H1 (cell line): Measurements from ENCODE around the gene GLIS2.

Source experiments
- EGR1 ChIP-seq: IDR thresholded peaks from 2 replicates; pipeline ENCODE4 v1.6.1; 2011; ENCODE audit warnings: low read depth, low read length, borderline replicate concordance
- EP300 ChIP-seq, 2 experiments: IDR thresholded peaks; 1 replicate in 1 of 2; 2 replicates in 1 of 2; pipeline ENCODE4 v1.6.1; 2011 to 2012; ENCODE audit warnings: low read depth in 2 of 2, low read length in 2 of 2, mild to moderate bottlenecking in 2 of 2, borderline replicate concordance in 1 of 2, inconsistent platforms in 1 of 2, moderate library complexity in 1 of 2
- EZH2 ChIP-seq: fragments of 200-600 bp; sonication (generic); IDR thresholded peaks from 2 replicates; pipeline ENCODE4 v1.7.1; 2012; ENCODE audit warnings: low read depth, mild to moderate bottlenecking, moderate library complexity, low read length, inconsistent platforms; ENCODE audit not compliant: severe bottlenecking
- FOSL1 ChIP-seq: IDR thresholded peaks from 2 replicates; pipeline ENCODE4 v1.6.1; 2011; ENCODE audit warnings: mild to moderate bottlenecking, low read depth, low read length, moderate library complexity; ENCODE audit not compliant: insufficient read depth
- POLR2A ChIP-seq, 2 experiments: IDR thresholded peaks; 1 replicate in 1 of 2; 2 replicates in 1 of 2; pipeline ENCODE4 v1.6.1; 2011; ENCODE audit warnings: low read depth in 2 of 2, low read length in 2 of 2, mild to moderate bottlenecking in 2 of 2; ENCODE audit errors: control extremely low read depth in 1 of 2
- TEAD4 ChIP-seq: IDR thresholded peaks from 2 replicates; pipeline ENCODE4 v1.6.1; 2012; ENCODE audit warnings: low read depth, low read length, inconsistent platforms, mixed read lengths
- TF ChIP-seq, protein P1 (sequence below): IDR thresholded peaks from 2 replicates; pipeline ENCODE4 v1.6.1; 2012; ENCODE audit warnings: inconsistent platforms
- TF ChIP-seq, protein P2 (sequence below), 3 experiments: IDR thresholded peaks; 1 replicate in 2 of 3; 2 replicates in 1 of 3; pipeline versions ENCODE4 v1.5.1 to v1.6.1; 2011; ENCODE audit warnings: low read length in 3 of 3, mild to moderate bottlenecking in 3 of 3, inconsistent platforms in 2 of 3, low read depth in 1 of 3, moderate library complexity in 1 of 3; ENCODE audit not compliant: insufficient read depth in 1 of 3; ENCODE audit errors: control extremely low read depth in 1 of 3

DNA sequence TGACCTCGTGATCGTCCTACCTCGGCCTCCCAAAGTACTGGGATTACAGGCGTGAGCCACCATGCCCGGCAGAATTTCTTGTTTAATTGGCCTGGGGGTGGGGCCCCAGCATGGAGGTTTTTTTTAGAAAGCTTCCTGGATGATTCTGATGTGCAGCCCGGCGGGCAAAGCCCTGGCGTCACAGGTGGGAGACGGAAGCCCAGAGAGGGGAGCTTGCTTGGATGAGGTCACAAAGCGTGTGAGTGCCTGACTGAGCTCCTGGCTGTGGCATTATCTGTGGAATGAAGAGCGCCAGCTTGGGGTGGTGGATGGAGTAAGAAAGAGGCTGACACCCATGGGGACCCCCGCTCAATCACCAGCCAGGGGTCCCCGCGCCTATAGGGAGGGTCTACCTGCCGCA lies 59.9 kb downstream of the GLIS2 start:
- TF ChIP-seq EGR1 (no peak), POLR2A (IDR thresholded peaks at IDR 0.05; ENCODE audit: control extremely low read depth in 1 of 2, low read depth in 2 of 2, low read length in 2 of 2) (no peak), TEAD4 (no peak), EZH2 (no peak), EP300 (IDR thresholded peaks at IDR 0.05; ENCODE audit: borderline replicate concordance in 1 of 2, low read depth in 2 of 2, low read length in 2 of 2) (no peak), FOSL1 (no peak)
- TF ChIP-seq, protein P1, sequence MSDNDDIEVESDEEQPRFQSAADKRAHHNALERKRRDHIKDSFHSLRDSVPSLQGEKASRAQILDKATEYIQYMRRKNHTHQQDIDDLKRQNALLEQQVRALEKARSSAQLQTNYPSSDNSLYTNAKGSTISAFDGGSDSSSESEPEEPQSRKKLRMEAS: no peak
- TF ChIP-seq, protein P2, sequence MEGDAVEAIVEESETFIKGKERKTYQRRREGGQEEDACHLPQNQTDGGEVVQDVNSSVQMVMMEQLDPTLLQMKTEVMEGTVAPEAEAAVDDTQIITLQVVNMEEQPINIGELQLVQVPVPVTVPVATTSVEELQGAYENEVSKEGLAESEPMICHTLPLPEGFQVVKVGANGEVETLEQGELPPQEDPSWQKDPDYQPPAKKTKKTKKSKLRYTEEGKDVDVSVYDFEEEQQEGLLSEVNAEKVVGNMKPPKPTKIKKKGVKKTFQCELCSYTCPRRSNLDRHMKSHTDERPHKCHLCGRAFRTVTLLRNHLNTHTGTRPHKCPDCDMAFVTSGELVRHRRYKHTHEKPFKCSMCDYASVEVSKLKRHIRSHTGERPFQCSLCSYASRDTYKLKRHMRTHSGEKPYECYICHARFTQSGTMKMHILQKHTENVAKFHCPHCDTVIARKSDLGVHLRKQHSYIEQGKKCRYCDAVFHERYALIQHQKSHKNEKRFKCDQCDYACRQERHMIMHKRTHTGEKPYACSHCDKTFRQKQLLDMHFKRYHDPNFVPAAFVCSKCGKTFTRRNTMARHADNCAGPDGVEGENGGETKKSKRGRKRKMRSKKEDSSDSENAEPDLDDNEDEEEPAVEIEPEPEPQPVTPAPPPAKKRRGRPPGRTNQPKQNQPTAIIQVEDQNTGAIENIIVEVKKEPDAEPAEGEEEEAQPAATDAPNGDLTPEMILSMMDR (IDR thresholded peaks at IDR 0.05; ENCODE audit: control extremely low read depth in 1 of 3, insufficient read depth in 1 of 3, low read depth in 1 of 3, low read length in 3 of 3): no peak
